Ovary (tissue), 3 donors: Measurements from ENCODE around the gene ADISSP.

Source experiments
- CTCF ChIP-seq, 3 donors: fragments of 450-650 bp in 2 of 3; fragments of 200-600 bp in 1 of 3; IDR thresholded peaks; one replicate each; pipeline versions ENCODE4 v1.5.1 to v1.8.0; 2016 to 2022; ENCODE audit warnings: antibody characterized with exemption in 3 of 3, mild to moderate bottlenecking in 1 of 3
- EP300 ChIP-seq: sonication (generic); formaldehyde crosslinking; IDR thresholded peaks from one replicate; pipeline ENCODE4 v1.6.1; 2017; ENCODE audit warnings: antibody characterized with exemption
- POLR2A ChIP-seq: fragments of 450-650 bp; IDR thresholded peaks from one replicate; pipeline ENCODE4 v1.6.1; 2017; ENCODE audit warnings: antibody characterized with exemption, mild to moderate bottlenecking, moderate library complexity
- donor health status: DM: no; HTN: no; CAD: no.

- TF ChIP-seq POLR2A: no peak
- TF ChIP-seq CTCF (IDR thresholded peaks at IDR 0.05): no peak
- TF ChIP-seq EP300: no peak
Measured at GRCh38 chr20:3729378-3729777, 38.2 kb downstream of the ADISSP start.
